Dorsolateral prefrontal cortex (tissue), 118 donors: ENCODE data around the gene TEX54. TPM values are rescaled to one million over a fixed set of nuclear protein-coding genes. Genes with fewer than 3 reads are reported as not detected.

Source experiments
- microRNA-seq, 43 experiments: library from miRNA; unstranded; fragments of <30 nt; microRNA quantifications; one replicate each; pipeline ENCODE4 v1.2.0, GENCODE V29; 2022
- total RNA-seq, 120 experiments: library from RNA; stranded (reverse); gene quantifications; one replicate each; pipeline versions ENCODE4 v1.2.3 to v1.2.4, GENCODE V29; 2022

Gene TEX54
- total RNA-seq, 120 experiments from 2014 or later: 2.6 TPM; not detected in 119

Small RNAs within 50 kb of the gene (microRNA-seq; reads per million reads assigned to microRNA genes)
- gene MIR6514 (0.85 to 8.5 (median 2.9) reads per million in 43 experiments), gene MIR6748 (0 to 3.2 (median 0.29) reads per million in 43 experiments)

Other genes with a start within 250 kb of the TEX54 start
- gene TUT1, start 241.3 kb downstream of the TEX54 start, total RNA-seq: 10 to 100 TPM; 11.6 to 30.9 (median 19.4) TPM
- 10 to 100 TPM; 39.4 to 85.0 (median 58.9) TPM for gene MTA2, start 231.0 kb downstream of the TEX54 start, total RNA-seq
- 10 to 100 TPM; 19.0 to 72.1 (median 37.3) TPM for gene EML3, start 220.1 kb downstream of the TEX54 start, total RNA-seq
- 10 to 100 TPM; 11.3 to 68.7 (median 24.9) TPM for gene ROM1, start 219.6 kb downstream of the TEX54 start, total RNA-seq
- 10 to 100 TPM; 52.5 to 99.7 (median 70.4) TPM for gene B3GAT3, start 210.9 kb downstream of the TEX54 start, total RNA-seq
- gene GANAB, start 186.2 kb downstream of the TEX54 start, total RNA-seq: 100 to 1,000 TPM; 107 to 174 (median 137) TPM
- gene INTS5, start 179.5 kb downstream of the TEX54 start, total RNA-seq: 10 to 100 TPM; 11.6 to 18.7 (median 15.5) TPM
- 10 to 100 TPM; 26.5 to 49.6 (median 37.5) TPM for gene C11orf98, start 167.6 kb downstream of the TEX54 start, total RNA-seq
- gene CSKMT, start 167.5 kb downstream of the TEX54 start, total RNA-seq: 10 to 100 TPM in 15 of 120 experiments, 1 to 10 TPM in 105; 2.4 to 16.1 (median 6.8) TPM
- 1 to 10 TPM; 3.8 to 9.7 (median 6.4) TPM for gene UQCC3, start 161.2 kb downstream of the TEX54 start, total RNA-seq
- gene LBHD1, start 160.6 kb downstream of the TEX54 start, total RNA-seq: 10 to 100 TPM in 1 of 120 experiments, 1 to 10 TPM in 119; 1.5 to 11.0 (median 4.6) TPM
- 10 to 100 TPM; 50.5 to 93.7 (median 71.1) TPM for gene UBXN1, start 153.8 kb downstream of the TEX54 start, total RNA-seq
- gene LRRN4CL, start 143.3 kb downstream of the TEX54 start, total RNA-seq: 1 to 10 TPM in 33 of 120 experiments, under 1 TPM in 84, not detected in 3; 0.18 to 3.0 (median 0.71) TPM
- 100 to 1,000 TPM; 172 to 618 (median 433) TPM for gene BSCL2, start 125.4 kb downstream of the TEX54 start, total RNA-seq
- 100 to 1,000 TPM in 115 of 120 experiments, 10 to 100 TPM in 5; 71.3 to 383 (median 216) TPM for gene GNG3, start 125.2 kb downstream of the TEX54 start, total RNA-seq
- 100 to 1,000 TPM in 1 of 120 experiments, 10 to 100 TPM in 119; 49.2 to 100 (median 74.3) TPM for gene HNRNPUL2, start 105.4 kb downstream of the TEX54 start, total RNA-seq
- gene TTC9C, start 104.4 kb downstream of the TEX54 start, total RNA-seq: 10 to 100 TPM; 21.6 to 58.1 (median 38.1) TPM
- 10 to 100 TPM in 115 of 120 experiments, 1 to 10 TPM in 5; 6.9 to 30.3 (median 15.2) TPM for gene ZBTB3, start 78.7 kb downstream of the TEX54 start, total RNA-seq
- gene POLR2G, start 71.3 kb downstream of the TEX54 start, total RNA-seq: 10 to 100 TPM; 35.8 to 95.3 (median 54.4) TPM
- 10 to 100 TPM in 118 of 120 experiments, 1 to 10 TPM in 2; 9.3 to 39.3 (median 22.8) TPM for gene TAF6L, start 61.4 kb downstream of the TEX54 start, total RNA-seq
- 10 to 100 TPM; 12.2 to 34.2 (median 19.6) TPM for gene TMEM179B, start 45.4 kb downstream of the TEX54 start, total RNA-seq
- 10 to 100 TPM; 10.1 to 27.1 (median 19.7) TPM for gene TMEM223, start 40.8 kb downstream of the TEX54 start, total RNA-seq
- gene NXF1, start 27.4 kb downstream of the TEX54 start, total RNA-seq: 100 to 1,000 TPM in 2 of 120 experiments, 10 to 100 TPM in 118; 45.9 to 110 (median 66.3) TPM
- 10 to 100 TPM; 32.4 to 53.5 (median 41.9) TPM for gene STX5, start 790 bp downstream of the TEX54 start, total RNA-seq
- 10 to 100 TPM; 23.7 to 53.8 (median 36.2) TPM for gene WDR74, start 6.7 kb upstream of the TEX54 start, total RNA-seq
- 100 to 1,000 TPM; 101 to 299 (median 140) TPM for gene SLC3A2, start 48.1 kb upstream of the TEX54 start, total RNA-seq
- 10 to 100 TPM; 17.2 to 91.6 (median 58.7) TPM for gene CHRM1, start 88.5 kb upstream of the TEX54 start, total RNA-seq
- 10 to 100 TPM in 2 of 120 experiments, 1 to 10 TPM in 63, under 1 TPM in 49, not detected in 6; 0.22 to 15.5 (median 1.1) TPM for gene SLC22A6, start 152.1 kb upstream of the TEX54 start, total RNA-seq
- 1 to 10 TPM in 32 of 120 experiments, under 1 TPM in 14, not detected in 74; 0.08 to 7.8 (median 2.0) TPM for gene SLC22A8, start 183.0 kb upstream of the TEX54 start, total RNA-seq